Duodenal mucosa (tissue), 2 donors: Measurements from ENCODE around the gene BLVRB.
"Not testable (repeated sequence)": the region's sequence is repeated elsewhere in the genome, so short reads cannot be mapped to it uniquely, and the experiment has no call there.

Experiments used
- H3K27ac ChIP-seq: one replicate; pipeline ENCODE4 v1.7.0; 2013; ENCODE audit warnings: low read depth, low read length
- H3K27me3 ChIP-seq, 2 donors: one replicate each; pipeline ENCODE4 v1.7.0; 2013; ENCODE audit warnings: low read length in 2 of 2, control low read depth in 1 of 2; ENCODE audit not compliant: insufficient read depth in 2 of 2, control insufficient read depth in 1 of 2
- H3K36me3 ChIP-seq, 2 donors: one replicate each; pipeline ENCODE4 v1.7.0; 2013; ENCODE audit warnings: low read length in 2 of 2, control low read depth in 1 of 2; ENCODE audit not compliant: insufficient read depth in 2 of 2, control insufficient read depth in 1 of 2
- H3K4me1 ChIP-seq, 2 donors: one replicate each; pipeline ENCODE4 v1.7.0; 2013; ENCODE audit warnings: low read length in 2 of 2, control low read depth in 1 of 2; ENCODE audit not compliant: insufficient read depth in 2 of 2, control insufficient read depth in 1 of 2
- H3K4me3 ChIP-seq, 2 donors: one replicate each; pipeline ENCODE4 v1.7.0; 2013; ENCODE audit warnings: low read length in 2 of 2, low read depth in 1 of 2
- H3K9ac ChIP-seq, 2 donors: one replicate each; pipeline ENCODE4 v1.7.0; 2013; ENCODE audit warnings: low read length in 2 of 2, low read depth in 1 of 2
- H3K9me3 ChIP-seq, 2 donors: one replicate each; pipeline ENCODE4 v1.7.0; 2013; ENCODE audit warnings: low read length in 2 of 2, control low read depth in 1 of 2; ENCODE audit not compliant: control insufficient read depth in 1 of 2

Gene BLVRB

DNA sequence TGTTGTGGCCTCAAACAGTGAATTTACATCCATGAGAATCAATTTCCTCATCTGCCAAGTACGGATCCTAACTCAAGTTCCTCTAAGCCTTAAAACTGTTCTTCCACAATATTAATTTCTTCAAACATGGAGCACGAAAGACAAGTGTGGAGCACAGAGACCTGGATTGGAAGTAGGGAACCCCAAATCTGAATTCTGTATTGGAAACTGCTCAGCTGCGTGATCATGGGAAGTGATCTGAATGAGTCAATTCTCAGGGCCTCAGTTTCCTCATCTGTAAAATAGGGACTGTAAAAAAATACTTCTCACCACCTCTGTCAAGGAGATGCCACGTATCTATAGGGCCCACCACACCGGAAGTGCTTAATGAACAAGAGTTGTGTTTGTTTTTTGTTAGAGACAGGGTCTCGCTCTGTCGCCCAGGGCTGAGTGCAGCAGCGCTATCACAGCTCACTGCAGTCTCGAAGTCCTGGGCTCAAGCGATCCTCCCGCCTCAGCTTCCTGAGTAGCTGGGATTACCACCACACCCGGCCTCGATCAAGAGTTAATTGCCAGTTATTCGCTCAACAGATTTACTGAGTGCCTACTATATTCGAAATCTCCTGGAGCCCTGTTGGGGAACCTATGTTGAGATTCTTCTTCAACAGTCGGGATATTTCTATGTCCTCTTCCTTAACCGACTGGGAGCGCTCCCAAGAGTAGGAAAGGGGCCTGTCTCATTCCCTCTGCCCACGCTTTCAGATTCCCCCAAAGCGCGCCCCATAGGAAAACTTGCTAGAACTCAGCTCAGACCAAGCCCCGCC, 23.0 kb downstream of the BLVRB start:
- H3K4me3 ChIP-seq, result peak overlapping the region; percentile 72 to 73
- no peaks in the 10 kb centered on the region for H3K9me3 ChIP-seq
- H3K27ac ChIP-seq, result peak overlapping the region; percentile 53

DNA sequence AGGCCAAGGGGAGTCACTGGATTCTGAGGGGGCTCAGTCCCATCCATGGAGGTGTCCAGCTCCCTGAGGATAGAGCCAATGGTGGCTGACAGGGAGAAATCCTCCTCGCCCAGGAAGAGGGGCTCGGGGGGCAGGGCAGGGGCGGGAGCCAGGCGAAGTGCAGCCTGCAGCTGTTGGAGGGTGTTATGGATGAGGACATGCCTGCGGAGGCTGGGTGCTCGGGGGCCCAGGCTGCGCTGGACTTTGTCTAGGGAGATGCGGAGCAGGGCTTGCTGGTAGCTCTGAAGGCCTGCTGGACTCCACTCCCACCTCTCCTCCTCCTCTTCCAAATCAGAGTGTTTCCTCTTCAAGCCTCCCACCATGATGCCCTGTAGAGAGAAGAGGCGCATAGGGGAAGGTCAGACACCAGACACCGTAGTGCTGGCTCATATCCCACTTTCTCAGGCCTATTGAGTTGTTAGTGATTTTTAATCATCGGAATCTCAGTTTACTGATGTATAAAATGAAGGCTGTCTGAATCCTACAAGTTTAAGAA, 23.8 kb downstream of the BLVRB start:
- Histone ChIP-seq H3K27ac (no peak overlapping the region), H3K9ac (peak overlapping the region in 1 of 2 donors; percentile 65), H3K27me3 (no peaks in the 10 kb centered on the region), H3K9me3 (no peaks in the 10 kb centered on the region), H3K4me1 (peaks cover 10% of the 10 kb centered on the region in 2 donors), H3K4me3 (peak overlapping the region in 1 of 2 donors; percentile 72), H3K36me3 (peaks cover 14 to 20% of the 10 kb centered on the region in 2 donors)

More for the DNA sequence above, 23.0 kb downstream of the BLVRB start:
- Histone ChIP-seq H3K27me3 (no peaks in the 10 kb centered on the region), H3K36me3 (peaks cover 14 to 20% of the 10 kb centered on the region in 2 donors), H3K9ac (peak overlapping the region; percentile 63 to 65), H3K4me1 (peaks cover 10% of the 10 kb centered on the region in 2 donors)

DNA sequence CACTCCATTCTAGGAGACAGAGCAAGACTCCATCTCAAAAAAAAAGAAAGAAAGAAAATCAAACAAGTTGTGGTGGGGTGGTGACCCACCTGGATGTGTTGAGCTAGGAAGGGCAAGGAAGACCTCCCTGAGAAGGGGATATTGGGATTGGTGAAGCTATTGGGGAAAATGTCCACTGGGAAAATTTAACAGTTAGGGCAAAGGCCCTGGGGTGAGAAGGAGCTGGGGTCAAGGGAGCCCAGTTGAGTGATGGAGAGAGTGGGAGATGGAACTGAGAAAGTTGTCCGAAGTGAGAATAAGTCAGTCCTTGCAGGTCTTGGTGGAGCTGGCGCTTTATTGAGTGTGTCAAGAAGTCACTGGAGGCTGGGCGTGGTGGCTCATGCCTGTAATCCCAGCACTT, 27.3 kb downstream of the BLVRB start:
- Histone ChIP-seq H3K27ac (no peak overlapping the region), H3K9me3 (no peaks in the 10 kb centered on the region), H3K9ac (no peak overlapping the region), H3K36me3 (peaks cover 14 to 20% of the 10 kb centered on the region in 2 donors), H3K4me3 (no peak overlapping the region), H3K4me1 (peaks cover 10 to 12% of the 10 kb centered on the region in 2 donors), H3K27me3 (no peaks in the 10 kb centered on the region)

DNA sequence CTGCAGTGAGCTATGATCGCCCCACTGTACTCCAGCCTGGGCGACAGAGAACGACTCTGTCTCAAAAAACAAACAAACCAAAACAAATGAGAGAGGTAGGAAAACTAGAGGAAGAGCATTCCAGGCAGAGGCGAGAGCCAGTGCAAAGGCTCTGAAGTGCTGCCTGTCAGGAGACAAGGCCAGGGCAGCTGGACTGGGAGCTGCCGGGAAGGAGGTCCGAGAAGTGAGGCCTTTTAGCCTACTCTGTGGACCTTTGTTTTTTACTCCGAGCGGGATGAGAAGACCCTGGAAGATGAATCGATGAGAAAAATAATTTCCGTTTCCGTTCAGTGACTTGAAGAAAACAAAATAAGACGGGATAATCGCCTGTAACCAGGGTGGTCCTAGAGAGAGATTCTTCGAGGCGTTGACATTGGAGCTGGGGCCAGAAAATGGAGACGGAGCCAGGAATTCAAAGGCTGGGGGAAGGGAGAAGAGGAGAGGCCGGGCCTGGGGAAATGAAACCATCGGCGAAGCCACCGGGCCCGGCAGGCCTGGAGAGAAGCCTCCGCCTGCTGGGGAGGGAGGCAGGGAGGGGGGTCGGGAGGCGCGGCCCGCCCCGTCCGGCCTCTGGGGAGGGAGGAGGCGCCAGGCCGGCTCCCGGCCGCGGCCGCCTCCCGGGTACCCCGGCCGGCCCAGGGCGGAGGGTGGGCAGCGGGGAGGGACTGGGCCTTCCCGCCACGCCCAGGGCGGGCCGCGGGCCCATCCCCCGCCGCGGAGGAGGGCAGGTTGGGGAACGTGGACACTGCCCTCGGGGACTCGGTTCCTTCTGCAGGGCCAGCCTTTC, 31.9 kb downstream of the BLVRB start:
- peaks cover 0 to 10% of the 10 kb centered on the region in 2 donors for H3K4me1 ChIP-seq
- H3K9me3 ChIP-seq, result no peaks in the 10 kb centered on the region
- H3K9ac ChIP-seq, result peak overlapping the region; percentile 87 to 94
- peak overlapping the region; percentile 94 for H3K27ac ChIP-seq
- no peaks in the 10 kb centered on the region for H3K27me3 ChIP-seq
- H3K4me3 ChIP-seq, result peak overlapping the region; percentile 68 to 73
- no peaks in the 10 kb centered on the region for H3K36me3 ChIP-seq

DNA sequence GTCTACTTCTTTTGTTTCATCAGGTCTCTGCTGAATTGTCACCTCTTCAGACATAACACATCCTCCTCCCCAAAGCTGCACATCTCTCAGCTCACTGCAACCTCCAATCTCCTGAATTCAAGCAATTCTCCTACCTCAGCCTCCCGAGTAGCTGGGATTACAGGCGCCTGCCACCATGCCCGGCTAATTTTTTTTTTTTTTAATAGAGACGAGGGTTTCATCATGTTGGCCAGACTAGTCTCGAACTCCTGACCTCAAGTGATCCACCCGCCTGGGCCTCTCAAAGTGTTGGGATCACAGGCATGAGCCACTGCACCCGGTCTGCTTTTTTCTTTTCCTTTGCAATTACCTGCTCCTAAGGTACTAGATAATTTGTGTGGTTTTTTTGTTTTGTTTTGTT, 32.8 kb downstream of the BLVRB start:
- H3K27me3 ChIP-seq, H3K27ac ChIP-seq, H3K9me3 ChIP-seq, H3K36me3 ChIP-seq: not testable (repeated sequence)
- Histone ChIP-seq H3K9ac (peak overlapping the region; percentile 87 to 94), H3K4me1 (peaks cover 0 to 10% of the 10 kb centered on the region in 2 donors), H3K4me3 (peak overlapping the region in 1 of 2 donors; percentile 73)

DNA sequence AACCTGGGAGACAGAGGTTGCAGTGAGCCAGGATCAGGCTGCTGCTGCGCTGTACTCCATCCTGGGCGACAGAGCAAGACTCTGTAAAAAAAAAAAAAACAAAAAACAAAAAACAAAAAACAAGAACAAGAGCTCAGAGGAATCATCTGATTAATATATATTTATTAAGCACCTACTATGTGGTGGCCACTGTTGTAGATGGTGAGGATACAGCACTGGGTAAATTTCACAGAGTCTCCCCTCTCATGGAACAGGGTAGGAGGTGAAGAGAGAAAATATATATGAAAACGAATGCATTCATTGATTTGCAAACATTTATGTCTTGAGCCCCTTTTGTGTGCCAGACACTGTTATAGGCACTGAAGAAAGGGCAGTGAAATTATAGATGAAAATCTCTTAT, 33.8 kb downstream of the BLVRB start:
- H3K27ac ChIP-seq, result no peak overlapping the region
- no peaks in the 10 kb centered on the region for H3K27me3 ChIP-seq
- H3K4me3 ChIP-seq, result no peak overlapping the region
- H3K4me1 ChIP-seq, result peaks cover 0 to 10% of the 10 kb centered on the region in 2 donors
- no peak overlapping the region for H3K9ac ChIP-seq
- no peaks in the 10 kb centered on the region for H3K9me3 ChIP-seq
- H3K36me3 ChIP-seq, result no peaks in the 10 kb centered on the region

DNA sequence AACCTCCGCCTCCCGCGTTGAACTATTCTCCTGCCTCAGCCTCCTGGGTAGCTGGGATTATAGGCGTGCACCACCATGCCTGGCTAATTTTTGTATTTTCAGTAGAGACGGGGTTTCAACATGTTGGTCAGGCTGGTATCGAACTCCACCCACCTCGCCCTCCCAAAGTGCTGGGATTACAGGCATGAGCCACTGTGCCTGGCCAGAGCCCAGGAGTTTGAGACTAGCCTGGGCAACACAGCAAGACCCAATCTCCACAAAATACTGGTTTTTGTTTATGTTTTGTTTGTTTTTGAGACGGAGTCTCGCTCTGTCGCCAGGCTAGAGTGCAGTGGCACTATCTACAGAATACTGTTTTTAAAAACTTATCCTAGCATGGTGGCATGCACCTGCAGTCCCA, 35.3 kb downstream of the BLVRB start:
- not testable (repeated sequence) for H3K27ac ChIP-seq, H3K27me3 ChIP-seq, H3K9ac ChIP-seq, H3K9me3 ChIP-seq, H3K36me3 ChIP-seq, H3K4me3 ChIP-seq
- peaks cover 0 to 15% of the 10 kb centered on the region in 2 donors for H3K4me1 ChIP-seq

DNA sequence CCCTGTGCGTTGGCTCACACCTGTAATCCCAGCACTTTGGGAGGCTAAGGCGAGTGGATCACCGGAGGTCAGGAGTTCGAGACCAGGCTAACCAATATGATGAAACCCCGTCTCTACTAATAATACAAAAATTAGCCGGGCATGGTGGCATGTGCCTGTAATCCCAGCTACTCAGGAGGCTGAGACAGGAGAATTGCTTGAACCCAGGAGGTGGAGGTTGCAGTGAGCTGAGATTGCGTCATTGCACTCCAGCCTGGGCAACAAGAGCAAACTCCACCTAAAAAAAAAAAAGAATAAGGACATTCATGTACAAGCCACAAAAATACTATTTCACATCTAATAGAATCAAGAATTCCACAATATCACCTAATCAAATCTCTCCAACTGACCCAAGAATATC, 37.3 kb downstream of the BLVRB start:
- H3K9me3 ChIP-seq, H3K27me3 ChIP-seq, H3K9ac ChIP-seq, H3K36me3 ChIP-seq, H3K4me3 ChIP-seq, H3K27ac ChIP-seq: not testable (repeated sequence)
- peaks cover 4 to 17% of the 10 kb centered on the region in 2 donors for H3K4me1 ChIP-seq

DNA sequence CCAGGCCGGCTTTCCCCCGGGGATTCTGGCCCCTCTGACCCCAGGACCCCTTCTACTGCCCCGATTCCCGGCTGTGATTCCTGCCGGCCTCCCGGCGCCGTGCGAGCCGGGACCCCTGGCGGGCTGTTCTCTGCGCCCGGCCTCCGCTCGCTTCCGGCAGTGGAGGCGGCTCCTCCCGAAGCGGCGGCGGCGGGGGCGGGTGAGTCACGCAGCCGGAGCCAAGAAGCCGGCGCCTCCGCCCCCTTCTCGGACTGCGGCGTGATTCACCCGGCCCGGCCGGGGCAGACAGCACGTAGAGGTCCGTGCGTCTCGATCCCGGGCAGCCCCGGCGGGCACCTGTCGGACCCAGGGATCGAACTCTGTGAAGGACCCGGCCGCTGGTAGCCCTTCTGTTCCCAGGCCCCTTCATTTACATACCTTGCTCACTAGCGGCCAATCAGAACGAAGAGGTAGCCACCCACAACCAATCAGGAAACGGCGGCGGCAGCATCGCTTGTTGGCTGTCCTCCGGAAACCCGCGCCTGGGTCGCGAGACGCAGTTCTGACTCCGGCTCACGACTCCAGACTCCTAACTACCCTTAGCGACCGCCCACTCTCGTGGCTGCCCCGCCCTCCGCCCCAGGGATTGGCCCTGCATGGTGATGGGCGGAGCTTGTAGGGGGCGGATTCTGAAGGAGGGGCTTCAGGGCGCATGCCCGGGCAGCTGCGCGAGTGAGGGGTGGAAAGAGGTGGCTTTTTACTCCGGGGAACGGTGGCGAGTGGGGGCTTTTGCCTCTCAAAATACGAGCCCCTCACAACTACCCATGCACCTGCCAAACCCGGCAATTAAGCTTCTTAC, 39.9 kb downstream of the BLVRB start, which contains the start of gene SERTAD1:
SERTAD1 (minus strand) TSS at position 543 of the 838 bp plus-strand sequence. CDS start 2,446 bp downstream, outside the sequence.
- Histone ChIP-seq H3K4me1 (peaks cover 14 to 23% of the 10 kb centered on the region in 2 donors), H3K4me3 (peak within 1 kb of the TSS; percentile 84 to 97), H3K27ac (peak within 1 kb of the TSS; percentile 97), H3K36me3 (peaks cover 6 to 13% of the 10 kb centered on the region in 2 donors), H3K9me3 (no peaks in the 10 kb centered on the region), H3K9ac (peak within 1 kb of the TSS; percentile 95 to 99), H3K27me3 (no peaks in the 10 kb centered on the region)
